Ovary (tissue), 3 donors: Measurements from ENCODE around the gene HMMR.

Experiments used
- EP300 ChIP-seq: sonication (generic); formaldehyde crosslinking; IDR thresholded peaks from one replicate; pipeline ENCODE4 v1.6.1; 2017; ENCODE audit warnings: antibody characterized with exemption
- POLR2A ChIP-seq: fragments of 450-650 bp; IDR thresholded peaks from one replicate; pipeline ENCODE4 v1.6.1; 2017; ENCODE audit warnings: antibody characterized with exemption, mild to moderate bottlenecking, moderate library complexity
- TF ChIP-seq, protein P1 (sequence below), 3 donors: fragments of 450-650 bp in 2 of 3; fragments of 200-600 bp in 1 of 3; IDR thresholded peaks; one replicate each; pipeline versions ENCODE4 v1.5.1 to v1.8.0; 2016 to 2022; ENCODE audit warnings: antibody characterized with exemption in 3 of 3, mild to moderate bottlenecking in 1 of 3
- donor health status: DM: no; HTN: no; CAD: no.

DNA sequence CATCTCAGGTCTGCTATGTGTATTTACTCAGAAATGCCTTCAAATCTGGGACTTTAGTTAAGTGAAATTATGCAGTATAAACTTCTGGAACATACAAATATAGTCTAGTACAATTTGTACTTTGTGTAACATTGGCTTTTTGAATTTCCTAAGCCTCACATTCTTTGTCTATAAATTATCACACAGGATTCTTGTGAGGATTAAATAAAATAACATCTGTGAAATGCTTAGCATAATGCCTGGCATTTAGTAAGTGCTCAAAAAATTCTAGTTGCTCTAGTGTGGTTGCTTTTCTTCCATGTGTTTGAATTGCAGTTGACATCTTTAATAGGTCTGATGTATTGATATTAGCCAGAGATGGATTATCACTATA lies 2.6 kb downstream of the HMMR start:
- TF ChIP-seq, protein P1, sequence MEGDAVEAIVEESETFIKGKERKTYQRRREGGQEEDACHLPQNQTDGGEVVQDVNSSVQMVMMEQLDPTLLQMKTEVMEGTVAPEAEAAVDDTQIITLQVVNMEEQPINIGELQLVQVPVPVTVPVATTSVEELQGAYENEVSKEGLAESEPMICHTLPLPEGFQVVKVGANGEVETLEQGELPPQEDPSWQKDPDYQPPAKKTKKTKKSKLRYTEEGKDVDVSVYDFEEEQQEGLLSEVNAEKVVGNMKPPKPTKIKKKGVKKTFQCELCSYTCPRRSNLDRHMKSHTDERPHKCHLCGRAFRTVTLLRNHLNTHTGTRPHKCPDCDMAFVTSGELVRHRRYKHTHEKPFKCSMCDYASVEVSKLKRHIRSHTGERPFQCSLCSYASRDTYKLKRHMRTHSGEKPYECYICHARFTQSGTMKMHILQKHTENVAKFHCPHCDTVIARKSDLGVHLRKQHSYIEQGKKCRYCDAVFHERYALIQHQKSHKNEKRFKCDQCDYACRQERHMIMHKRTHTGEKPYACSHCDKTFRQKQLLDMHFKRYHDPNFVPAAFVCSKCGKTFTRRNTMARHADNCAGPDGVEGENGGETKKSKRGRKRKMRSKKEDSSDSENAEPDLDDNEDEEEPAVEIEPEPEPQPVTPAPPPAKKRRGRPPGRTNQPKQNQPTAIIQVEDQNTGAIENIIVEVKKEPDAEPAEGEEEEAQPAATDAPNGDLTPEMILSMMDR (IDR thresholded peaks at IDR 0.05): no peak
- TF ChIP-seq POLR2A (no peak), EP300 (no peak)
